Activated gamma-delta T cell (primary cell): ENCODE results near the gene DHRSX.
"Not testable (repeated sequence)": the region's sequence is repeated elsewhere in the genome, so short reads cannot be mapped to it uniquely, and the experiment has no call there.

ENCODE experiments used
- DNase-seq: peaks from one replicate; lab custom pipeline; 2025; lab: John Stamatoyannopoulos, UW

Gene DHRSX

DNA sequence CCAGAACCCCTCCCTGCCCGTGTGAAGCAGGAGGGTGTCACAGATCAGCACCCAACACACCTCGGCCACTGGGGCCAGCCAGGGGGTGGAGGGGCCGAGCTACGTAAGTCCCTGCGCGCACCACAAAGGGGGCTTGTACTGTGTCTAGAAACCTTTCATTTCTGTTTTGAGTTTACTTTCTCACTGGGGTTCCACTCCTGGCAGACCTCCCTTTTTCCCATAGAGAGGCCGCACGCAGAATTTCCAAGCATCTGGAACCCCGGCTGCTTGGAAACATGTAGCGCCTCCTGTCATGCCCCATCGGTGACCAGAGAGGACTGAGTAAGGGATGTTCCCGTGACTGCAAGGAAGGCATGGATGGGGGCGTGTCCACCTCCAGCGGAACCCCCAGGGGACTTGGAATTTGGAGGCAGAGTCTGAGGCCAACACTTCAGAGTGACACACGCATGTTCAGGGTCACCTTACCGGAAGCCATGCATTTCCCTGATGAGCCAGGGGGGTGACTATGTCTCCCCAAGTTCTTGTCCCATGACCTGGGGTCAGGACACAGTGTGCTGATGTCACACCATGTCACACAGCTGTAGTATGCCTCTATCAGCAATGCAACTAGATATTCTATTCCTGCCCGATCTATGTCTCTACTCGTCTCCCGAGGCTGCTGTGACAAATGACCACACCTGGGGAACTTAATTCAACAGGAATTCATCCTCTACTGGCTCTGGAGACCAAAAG, 105.3 kb downstream of the DHRSX start:
- DNase-seq = no peak

GRCh38 chrX:2391869-2392606, 108.7 kb downstream of the DHRSX start:
- DNase-seq = no peak

DNA sequence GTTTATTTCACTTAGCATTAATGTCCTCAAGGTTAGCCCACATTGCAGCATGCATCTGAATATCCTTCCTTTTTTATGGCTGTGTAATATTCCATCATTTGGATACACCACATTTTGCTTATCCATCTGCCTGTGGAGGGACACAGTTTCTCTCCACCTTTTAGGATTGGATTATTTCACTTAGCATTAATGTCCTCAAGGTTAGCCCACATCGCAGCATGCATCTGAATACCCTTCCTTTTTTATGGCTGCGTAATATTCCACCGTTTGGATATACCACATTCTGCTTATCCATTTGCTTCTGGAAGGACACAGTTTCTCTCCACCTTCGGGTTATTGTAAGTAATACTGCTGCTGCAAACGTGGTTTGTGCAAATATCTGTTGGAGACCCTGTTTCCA, 110.0 kb downstream of the DHRSX start:
- no peak for DNase-seq

DNA sequence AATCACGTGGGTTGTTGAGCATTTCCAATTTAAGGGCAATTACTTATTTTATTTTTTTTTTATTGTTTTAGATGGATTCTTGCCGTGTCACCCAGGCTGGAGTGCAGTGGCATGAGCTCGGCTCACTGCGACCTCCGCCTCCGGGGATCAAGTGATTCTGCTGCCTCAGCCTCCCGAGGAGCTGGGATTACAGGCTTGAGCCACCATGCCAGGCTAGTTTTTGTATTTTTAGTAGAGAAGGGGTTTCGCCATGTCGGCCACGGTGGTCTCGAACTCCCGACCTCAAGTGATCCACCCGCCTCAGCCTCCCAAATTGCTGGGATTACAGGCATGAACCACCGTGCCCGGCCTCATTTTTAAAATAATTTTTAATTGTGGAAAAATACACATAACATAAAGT, 111.0 kb downstream of the DHRSX start:
- DNase-seq = not testable (repeated sequence)

DNA sequence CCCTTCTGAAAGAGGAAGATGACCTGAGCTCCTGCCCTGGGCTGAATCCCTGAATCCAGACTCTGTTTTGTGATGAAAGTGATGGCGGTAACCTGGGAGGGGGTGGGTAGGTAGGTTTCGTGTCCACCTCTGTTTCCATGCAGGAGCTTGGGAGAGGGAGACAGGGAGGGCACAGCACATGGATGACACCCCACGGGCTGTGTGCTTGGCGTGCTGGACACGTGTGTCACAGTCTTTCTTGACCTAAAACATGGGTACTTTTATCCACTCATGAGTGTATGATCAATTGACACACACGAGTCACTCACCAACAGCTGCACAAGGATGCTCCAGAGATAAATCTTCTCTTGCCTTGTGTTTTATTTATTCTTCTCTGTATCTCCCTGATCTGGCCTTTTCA, 111.5 kb downstream of the DHRSX start:
- no peak for DNase-seq

DNA sequence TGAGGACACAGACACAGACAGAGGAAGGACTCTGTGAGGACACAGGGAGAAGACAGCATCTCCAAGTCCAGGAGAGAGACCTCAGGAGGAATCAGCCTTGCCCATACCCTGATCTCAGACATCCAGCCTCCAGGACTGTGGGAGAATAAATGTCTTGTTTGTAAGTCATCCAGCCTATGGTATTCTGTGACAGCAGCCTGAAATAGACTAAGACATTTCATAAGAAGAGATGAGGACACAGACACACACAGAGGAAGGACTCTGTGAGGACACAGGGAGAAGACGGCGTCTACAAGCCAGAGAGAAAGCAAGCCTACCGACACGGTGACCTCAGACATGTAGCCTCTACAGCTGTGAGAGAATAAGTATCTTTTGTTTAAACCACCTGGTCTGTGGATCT, 112.1 kb downstream of the DHRSX start:
- no peak for DNase-seq

DNA sequence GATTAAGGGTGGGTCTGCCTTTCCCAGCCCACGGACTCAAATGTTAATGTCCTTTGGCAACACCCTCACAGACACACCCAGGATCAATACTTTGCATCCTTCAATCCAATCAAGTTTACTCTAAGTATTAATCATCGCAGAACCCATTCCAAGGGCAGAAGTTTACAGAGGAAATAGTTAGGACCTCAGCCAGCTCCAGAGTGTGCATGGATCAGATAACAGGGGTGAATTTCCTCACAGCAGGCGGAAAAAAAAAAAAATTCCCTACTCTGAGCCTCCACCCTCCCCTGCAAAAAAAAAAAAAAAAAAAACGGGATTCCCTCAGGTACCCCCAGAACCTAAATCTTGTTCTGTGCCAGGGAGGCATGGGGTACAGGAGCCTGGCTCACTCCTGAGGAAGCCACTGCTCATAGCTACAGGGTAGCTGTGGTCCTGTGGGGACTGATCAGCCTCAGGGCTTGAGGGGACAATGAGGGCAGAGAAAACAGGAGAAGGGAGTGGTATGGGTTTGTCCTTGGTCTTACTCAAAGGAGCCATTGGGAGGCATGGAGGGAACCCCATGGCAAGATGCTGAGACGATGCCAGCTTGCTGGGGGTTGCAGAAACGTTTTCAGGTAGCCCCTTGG, 113.0 kb downstream of the DHRSX start:
- DNase-seq = no peak

GRCh38 chrX:2385224-2385623, 115.6 kb downstream of the DHRSX start:
- no peak for DNase-seq

DNA sequence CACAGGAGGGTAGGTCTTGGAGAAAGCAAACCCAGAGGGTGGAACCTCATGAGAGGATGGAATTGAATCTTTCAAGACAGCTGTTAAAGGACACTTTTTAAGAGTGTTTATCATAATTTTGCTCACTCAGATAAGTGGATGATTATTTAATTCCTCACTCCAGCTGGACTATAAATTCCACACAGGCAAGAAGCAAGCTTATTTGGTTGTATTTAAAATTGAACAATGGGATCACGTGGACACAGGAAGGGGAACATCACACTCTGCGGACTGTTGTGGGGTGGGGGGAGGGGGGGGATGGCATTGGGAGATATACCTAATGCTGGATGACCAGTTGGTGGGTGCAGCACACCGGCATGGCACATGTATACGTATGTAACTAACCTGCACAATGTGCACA, 116.3 kb downstream of the DHRSX start:
- DNase-seq = no peak

- no peak for DNase-seq
Observed at GRCh38 chrX:2383735-2384134, 117.0 kb downstream of the DHRSX start.

- DNase-seq = no peak
Observed at GRCh38 chrX:2383144-2383543, 117.6 kb downstream of the DHRSX start.

GRCh38 chrX:2382433-2383048, 118.2 kb downstream of the DHRSX start:
- not testable (repeated sequence) for DNase-seq

DNA sequence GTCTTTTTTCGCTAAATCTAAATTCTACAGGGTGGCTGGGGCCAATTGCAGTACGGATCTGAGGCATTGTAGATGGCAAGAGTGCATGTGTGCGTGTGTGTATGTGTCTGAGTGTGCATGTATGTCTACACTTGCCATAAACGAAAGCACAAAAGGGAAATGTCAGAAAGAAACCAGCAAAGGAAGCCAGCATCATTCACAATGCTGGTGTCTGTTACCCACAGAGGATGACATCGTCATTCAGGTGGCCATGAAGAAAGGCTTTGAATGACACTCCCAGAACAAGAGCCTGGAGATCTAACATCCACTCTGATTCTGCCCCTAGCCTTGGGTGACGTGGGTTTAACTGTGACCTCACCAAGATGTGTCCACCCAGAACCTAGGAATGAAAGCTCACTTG, 124.6 kb downstream of the DHRSX start:
- no peak for DNase-seq

DNA sequence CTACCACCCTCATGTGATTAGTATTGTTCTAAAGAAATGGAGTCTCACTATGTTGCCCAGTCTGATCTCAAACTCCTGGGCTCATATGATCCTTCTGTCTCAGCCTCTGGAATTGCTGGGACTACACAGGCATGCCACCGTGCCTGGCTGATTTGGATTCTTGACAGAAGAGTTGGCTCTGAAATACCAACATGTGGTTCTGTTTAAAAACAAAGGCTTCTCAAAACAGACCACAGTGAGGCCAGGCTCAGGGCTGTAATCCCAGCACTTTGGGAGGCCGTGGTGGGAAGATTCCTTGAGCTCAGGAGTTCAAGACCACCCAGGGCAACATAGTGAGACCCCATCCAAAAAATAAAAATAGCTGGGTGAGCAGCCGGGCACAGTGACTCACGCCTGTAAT, 126.7 kb downstream of the DHRSX start:
- no peak for DNase-seq

- DNase-seq = no peak
Observed at GRCh38 chrX:2373615-2374014, 127.2 kb downstream of the DHRSX start.

DNA sequence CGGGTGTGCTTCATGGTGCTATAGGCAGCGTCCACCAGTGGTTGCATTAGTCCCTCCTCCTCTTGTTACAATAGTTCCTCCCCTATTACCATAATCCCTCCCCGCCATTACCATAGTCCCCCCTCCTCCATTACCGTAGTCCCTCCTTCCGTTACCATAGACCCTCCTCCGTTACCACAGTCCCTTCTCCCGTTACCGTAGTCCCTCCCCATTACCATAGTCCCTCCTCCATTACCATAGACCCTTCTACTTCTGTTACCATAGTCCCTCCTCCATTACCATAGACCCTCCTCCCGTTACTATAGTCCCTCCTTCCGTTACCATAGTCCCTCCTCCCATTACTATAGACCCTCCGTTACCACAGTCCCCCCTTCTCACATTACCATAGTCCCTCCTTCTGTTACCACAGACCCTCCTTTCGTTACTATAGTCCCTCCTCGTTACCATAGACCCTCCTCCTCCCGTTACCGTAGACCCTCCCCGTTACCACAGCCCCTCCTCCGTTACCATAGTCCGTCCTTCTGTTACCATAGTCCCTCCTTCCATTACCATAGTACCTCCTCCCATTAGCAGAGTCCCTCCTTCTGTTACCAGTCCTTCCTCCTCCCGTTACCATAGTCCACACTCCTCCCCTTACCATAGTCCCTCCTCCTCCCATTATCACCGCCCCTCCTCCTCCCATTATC, 129.6 kb downstream of the DHRSX start:
- DNase-seq = no peak

- no peak for DNase-seq
Observed at GRCh38 chrX:2370456-2370855, 130.3 kb downstream of the DHRSX start.

DNA sequence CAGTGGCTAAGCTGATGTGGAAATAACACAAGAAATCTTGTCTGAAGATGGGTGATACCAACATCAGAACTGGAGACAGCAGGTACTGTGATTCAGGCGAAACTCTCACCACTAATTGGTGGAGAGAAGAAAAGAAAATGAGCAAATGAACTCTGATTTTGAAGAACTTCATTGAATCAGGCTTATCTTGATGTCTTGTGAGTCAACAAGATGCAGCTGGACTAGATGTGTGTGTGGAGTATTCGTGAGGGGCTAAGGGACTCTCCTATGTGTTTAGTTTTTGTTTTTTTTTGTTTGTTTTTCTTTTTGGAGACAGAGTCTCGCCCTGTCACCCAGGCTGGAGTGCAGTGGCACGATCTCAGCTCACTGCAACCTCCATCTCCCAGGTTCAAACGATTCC, 131.6 kb downstream of the DHRSX start:
- DNase-seq = no peak

DNA sequence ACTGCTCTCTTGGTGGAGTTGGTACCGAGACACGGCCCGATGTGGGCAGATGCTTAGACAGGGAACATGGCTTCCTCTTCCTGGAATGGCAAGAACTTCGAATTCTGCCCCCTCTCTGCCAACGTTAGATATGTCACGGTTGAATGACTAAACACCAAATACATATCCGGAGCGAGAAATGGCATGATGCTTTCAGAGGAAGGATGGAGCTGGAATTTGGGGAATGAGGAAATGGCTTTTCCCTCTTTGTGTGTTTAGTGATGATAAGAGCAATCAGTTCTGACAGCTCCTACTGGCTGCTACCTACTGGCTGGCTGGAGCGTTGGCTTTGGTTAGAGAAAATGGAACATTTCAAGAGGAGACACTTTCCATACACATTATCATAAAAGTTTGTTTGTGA, 140.0 kb downstream of the DHRSX start:
- DNase-seq = no peak

GRCh38 chrX:2359522-2359921, 141.3 kb downstream of the DHRSX start:
- not testable (repeated sequence) for DNase-seq

DNA sequence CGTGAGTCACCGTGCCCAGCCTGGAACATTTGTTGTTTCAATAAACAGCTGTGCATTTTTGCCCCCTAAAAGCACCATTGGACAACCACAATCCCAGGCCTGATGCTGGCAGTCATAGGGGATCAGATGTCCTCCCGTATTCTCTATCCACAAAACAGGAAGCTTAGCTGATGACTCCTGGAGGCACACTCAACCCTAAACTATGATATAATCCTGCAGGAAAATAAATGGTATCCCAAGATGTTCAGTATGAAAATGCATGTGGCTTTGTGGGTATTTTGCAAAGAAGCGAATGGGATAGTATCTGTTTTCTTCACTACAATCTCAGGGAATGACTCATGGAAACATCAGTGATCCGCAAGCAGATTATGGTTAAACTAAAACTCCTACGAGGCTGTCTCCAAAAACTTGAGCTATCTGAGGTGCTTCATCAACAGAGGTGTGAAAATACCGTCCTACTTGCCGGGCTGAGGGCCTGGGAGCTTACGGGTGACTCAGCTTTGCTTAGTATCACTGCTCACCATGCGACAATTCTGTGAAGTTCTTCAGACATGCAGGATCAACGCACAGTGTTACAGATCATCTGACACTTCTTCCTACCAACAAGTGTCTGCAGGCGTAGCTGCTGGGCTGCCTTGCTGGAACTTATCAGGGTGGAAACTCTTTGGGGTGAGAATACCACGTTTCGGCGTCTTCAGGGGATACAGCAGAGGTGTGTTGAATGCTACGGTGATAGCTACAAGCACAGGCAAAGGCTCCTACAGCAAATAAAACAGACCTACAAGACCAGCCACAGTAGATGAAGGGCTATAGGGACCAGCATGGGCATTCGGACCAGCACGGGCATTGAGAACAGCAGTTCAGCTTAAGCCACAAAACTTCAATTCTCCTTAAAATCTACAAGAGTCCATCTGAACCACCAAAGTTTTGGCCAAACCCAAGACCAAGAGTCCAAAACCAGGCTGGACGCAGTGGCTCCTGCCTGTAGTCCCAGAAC, 148.5 kb downstream of the DHRSX start:
- DNase-seq = no peak
